Renal pelvis (tissue), 4 donors: ENCODE results near the gene PRICKLE2. TPM values are rescaled to one million over a fixed set of nuclear protein-coding genes. Genes with fewer than 3 reads are reported as not detected.
"Not testable (repeated sequence)": the region's sequence is repeated elsewhere in the genome, so short reads cannot be mapped to it uniquely, and the experiment has no call there.

Experiments
- DNase-seq: peaks from one replicate; pipeline ENCODE4 v3.0.0-alpha.2; 2013
- polyA plus RNA-seq, 3 donors: library from polyadenylated mRNA; unstranded; fragments of 120-200 nt; gene quantifications; one replicate each; pipeline ENCODE4 v1.2.1, GENCODE V29; 2013; ENCODE audit not compliant: insufficient read length in 3 of 3

Gene PRICKLE2
- polyA plus RNA-seq, 3 donors = 17.1 to 22.1 (median 20.3) TPM

DNA sequence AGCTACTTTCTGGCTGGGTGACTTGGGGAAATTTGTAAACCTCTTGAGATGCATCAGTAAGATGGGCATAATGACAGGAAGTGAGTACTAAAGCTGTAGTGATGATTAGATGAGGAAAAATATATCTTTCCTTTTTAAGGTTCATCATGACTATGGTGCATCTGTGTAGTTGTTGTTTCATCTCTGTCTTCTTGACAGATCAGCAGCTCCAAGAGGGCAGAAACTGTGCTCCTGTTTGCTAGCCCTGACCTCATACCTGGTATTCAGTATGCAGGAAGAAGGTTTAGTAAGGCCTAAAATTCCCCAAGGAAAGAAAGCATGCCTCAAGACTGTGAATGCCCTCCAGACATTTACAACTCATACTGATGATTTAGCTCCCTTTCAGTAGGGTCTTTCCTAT, 119.5 kb downstream of the PRICKLE2 start:
- DNase-seq = no peak

GRCh38 chr3:64104691-64105111, 120.6 kb downstream of the PRICKLE2 start:
- no peak for DNase-seq

GRCh38 chr3:64104006-64104405, 121.3 kb downstream of the PRICKLE2 start:
- DNase-seq = no peak

- no peak for DNase-seq
Observed at GRCh38 chr3:64103131-64103530, 122.1 kb downstream of the PRICKLE2 start.

DNA sequence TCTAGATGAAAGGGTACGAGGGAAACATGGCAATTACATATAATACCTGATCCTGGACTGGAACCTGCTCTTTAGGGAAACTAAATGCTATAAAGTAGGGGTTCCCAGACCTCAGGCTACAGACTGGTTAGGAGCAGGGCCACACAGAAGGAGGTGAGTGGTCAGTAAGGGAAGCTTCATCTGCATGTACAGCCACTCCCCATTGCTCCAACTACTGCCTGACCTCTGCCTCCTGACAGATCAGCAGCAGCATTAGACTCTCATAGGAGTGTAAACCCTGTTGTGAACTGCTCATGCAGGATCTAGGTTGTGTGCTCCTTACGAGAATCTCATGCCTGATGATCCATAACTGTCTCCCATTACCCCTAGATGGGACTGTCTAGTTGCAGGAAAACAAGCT, 123.1 kb downstream of the PRICKLE2 start:
- DNase-seq = no peak

GRCh38 chr3:64099316-64099715, 126.0 kb downstream of the PRICKLE2 start:
- no peak for DNase-seq

GRCh38 chr3:64098670-64099069, 126.6 kb downstream of the PRICKLE2 start:
- DNase-seq = no peak

DNA sequence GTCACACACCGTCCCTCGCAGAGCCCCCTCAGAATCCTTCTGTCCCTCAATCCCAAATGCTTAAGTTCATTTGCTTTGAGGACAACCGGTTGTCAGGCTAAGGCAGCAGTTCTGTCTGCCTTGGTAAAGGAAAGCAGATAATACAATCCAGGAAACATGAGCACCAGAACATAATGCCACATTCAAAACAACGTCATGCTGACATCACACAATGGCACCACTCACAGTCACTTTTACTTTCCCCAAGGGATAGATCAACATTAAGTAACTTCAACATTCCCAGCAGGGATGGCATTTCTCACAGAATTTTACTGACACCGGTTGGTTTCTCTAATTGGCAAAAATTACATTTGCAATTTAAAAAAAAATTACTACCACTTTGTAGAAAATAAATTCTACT, 127.3 kb downstream of the PRICKLE2 start:
- no peak for DNase-seq

DNA sequence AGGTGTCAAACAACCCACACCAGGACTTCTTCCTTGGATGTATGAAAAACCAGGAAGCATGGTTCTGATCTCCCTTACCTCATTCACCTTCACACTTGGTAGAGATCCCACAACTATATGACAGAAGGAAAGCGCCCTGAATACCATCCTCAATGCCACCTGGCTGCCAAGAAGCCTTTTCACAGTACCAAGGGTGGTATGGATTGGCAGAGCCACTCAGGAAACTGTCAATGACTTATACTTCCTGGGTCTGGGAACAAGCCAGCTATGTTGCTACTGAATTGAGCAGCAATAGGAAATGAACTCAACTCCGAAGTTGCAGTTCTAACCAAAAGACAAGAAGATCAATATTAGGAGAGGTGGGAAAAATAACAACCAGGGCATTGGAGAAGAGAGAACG, 129.5 kb downstream of the PRICKLE2 start:
- DNase-seq = no peak

- DNase-seq = no peak
Observed at GRCh38 chr3:64094713-64095079, 130.6 kb downstream of the PRICKLE2 start.

- DNase-seq = no peak
Observed at GRCh38 chr3:64093825-64094712, 131.2 kb downstream of the PRICKLE2 start.

DNA sequence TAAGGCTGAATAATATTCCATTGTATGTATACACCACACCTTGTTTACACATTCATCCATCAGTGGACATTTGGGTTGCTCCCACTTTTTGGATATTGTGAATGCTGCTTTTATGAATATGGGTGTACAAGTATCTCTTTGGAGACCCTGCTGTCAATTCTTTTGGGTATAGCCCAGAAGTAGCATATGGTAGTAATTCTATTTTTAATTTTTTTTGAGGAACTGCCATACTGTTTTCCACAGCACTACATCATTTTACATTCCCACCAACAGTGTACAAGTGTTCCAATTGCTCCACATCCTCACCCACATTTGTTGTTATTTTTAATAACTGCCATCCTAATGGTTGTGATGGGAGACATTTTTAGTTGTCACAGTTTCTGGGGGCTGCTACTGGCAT, 132.1 kb downstream of the PRICKLE2 start:
- no peak for DNase-seq

- no peak for DNase-seq
Observed at GRCh38 chr3:64091501-64091900, 133.8 kb downstream of the PRICKLE2 start.

GRCh38 chr3:64089386-64089785, 135.9 kb downstream of the PRICKLE2 start:
- not testable (repeated sequence) for DNase-seq

GRCh38 chr3:64088408-64089205, 136.7 kb downstream of the PRICKLE2 start:
- DNase-seq = no peak

GRCh38 chr3:64086479-64087252, 138.6 kb downstream of the PRICKLE2 start:
- no peak for DNase-seq

- DNase-seq = no peak
Observed at GRCh38 chr3:64084640-64085039, 140.6 kb downstream of the PRICKLE2 start.

DNA sequence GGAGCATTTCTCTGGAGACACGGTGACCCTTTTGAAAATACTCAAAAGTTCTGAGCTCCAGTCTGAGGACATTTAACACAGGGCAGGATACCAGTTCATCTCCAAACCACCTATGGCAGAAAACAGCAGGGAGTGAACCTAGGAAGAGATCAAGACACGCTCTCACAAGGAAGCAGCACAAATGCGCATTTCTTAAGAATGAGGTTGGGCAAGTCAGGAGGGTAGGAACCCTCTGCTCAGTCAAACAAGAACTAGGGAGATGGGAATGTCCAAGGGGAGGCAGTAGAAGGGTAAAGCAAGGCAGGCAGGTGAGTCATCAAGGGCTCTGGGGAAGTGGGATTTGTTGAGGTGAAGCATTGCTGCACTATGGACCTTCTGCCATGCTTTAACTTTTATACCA, 141.7 kb downstream of the PRICKLE2 start:
- DNase-seq = no peak

DNA sequence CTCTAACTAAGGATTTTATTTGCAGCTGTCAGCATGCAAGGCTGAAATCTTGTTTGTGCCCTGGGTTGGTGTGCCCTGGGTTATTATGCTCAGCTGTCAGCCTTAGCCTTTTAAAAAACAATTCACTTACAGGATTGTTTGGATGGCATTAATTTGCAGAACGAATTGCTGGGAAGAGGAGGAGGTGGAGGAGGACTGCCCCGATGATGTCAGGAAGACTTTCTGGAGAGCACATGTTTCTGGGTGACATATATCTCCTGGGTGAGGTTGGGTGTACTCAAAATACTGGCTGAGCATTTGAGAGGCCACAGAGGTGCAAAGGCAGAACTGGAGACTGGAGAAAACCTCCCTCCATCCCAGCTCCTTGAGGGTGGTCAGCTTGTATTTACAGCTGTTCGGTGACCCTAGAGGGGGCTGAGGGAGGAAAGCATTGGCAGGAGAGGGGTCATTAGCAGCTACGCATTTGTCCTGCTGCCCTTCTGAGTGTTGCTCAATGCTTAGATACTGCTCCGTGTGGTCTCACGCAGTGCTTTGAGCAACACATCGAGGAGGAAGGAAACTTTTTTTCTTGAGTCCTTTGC, 142.2 kb downstream of the PRICKLE2 start:
- no peak for DNase-seq

DNA sequence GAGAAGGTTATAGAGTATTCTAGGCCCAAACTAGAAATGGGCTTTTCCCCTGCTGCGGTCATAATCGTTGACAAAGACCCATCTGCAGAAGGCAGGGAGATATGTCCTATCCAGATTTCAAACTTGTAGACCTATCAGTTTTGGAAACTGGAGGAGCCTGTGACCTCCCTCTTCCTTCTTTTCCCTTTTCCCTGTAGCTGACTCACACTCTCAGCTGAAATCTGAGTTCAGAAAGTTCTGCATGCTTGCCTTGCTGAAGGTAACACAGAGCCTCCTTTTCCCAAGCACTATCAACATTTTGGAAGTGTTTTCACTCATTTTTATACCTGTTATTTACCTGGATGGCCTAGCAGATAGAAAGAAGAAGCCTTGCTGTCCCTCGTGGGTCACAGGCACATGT, 142.9 kb downstream of the PRICKLE2 start:
- DNase-seq = no peak

- no peak for DNase-seq
Observed at GRCh38 chr3:64081235-64081630, 144.0 kb downstream of the PRICKLE2 start.
